Bronchial epithelial cell (primary cell): ENCODE results near the gene DPF3. TPM values are rescaled to one million over a fixed set of nuclear protein-coding genes. Genes with fewer than 3 reads are reported as not detected.

Source experiments
- DNase-seq: peaks from one replicate; pipeline ENCODE4 v3.0.0-alpha.2; 2010; ENCODE audit warnings: low read depth
- FAIRE-seq: peaks from 2 replicates; lab custom pipeline; 2011; peaks lifted over from hg19 to GRCh38; lab: Jason Lieb, UNC
- H3K27me3 ChIP-seq: 2 replicates; pipeline ENCODE4 v1.5.1; 2011; ENCODE audit warnings: low read length; ENCODE audit not compliant: control insufficient read depth, insufficient read depth
- H3K36me3 ChIP-seq: 2 replicates; pipeline ENCODE4 v1.5.1; 2011; ENCODE audit warnings: low read length; ENCODE audit not compliant: control insufficient read depth, insufficient read depth
- H3K4me3 ChIP-seq: 2 replicates; pipeline ENCODE4 v1.5.1; 2011; ENCODE audit warnings: mild to moderate bottlenecking, low read depth, low read length, control low read depth
- total RNA-seq: library from RNA; depleted of rRNA; stranded (reverse); fragments of >200 nt; gene quantifications from 2 replicates; pipeline ENCODE4 v1.2.1, GENCODE V29; 2014
- TF ChIP-seq, protein P1 (sequence below): IDR thresholded peaks from 2 replicates; pipeline ENCODE4 v1.5.1; 2011; ENCODE audit warnings: mild to moderate bottlenecking, moderate library complexity, low read length, control low read depth, inconsistent platforms; ENCODE audit not compliant: insufficient read depth, severe bottlenecking

The DPF3 gene
- total RNA-seq, 1 donor from 2014 or later: not detected

DNA sequence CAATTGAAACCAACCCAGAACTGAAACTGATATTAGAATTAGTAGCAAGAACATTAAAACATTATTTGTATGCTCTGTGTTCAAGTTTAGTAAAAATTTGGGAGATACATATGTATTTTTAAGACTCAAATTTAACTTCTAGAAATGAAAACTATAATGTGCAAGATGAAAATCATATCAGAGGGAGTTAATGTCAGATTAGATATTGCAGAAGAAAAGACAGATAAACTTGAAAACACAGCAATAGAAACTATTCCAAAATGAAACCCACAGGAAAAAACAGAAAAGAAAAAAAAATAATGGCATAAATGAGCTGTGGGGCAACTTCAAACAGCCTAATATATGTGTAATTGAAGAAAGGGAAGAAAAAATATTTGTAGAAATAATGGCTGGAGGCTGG, 134.9 kb downstream of the DPF3 start:
- H3K36me3 ChIP-seq: no peaks in the 10 kb centered on the region
- H3K4me3 ChIP-seq: no peak overlapping the region
- H3K27me3 ChIP-seq: no peaks in the 10 kb centered on the region
- TF ChIP-seq, protein P1, sequence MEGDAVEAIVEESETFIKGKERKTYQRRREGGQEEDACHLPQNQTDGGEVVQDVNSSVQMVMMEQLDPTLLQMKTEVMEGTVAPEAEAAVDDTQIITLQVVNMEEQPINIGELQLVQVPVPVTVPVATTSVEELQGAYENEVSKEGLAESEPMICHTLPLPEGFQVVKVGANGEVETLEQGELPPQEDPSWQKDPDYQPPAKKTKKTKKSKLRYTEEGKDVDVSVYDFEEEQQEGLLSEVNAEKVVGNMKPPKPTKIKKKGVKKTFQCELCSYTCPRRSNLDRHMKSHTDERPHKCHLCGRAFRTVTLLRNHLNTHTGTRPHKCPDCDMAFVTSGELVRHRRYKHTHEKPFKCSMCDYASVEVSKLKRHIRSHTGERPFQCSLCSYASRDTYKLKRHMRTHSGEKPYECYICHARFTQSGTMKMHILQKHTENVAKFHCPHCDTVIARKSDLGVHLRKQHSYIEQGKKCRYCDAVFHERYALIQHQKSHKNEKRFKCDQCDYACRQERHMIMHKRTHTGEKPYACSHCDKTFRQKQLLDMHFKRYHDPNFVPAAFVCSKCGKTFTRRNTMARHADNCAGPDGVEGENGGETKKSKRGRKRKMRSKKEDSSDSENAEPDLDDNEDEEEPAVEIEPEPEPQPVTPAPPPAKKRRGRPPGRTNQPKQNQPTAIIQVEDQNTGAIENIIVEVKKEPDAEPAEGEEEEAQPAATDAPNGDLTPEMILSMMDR: no peak
- no peak for FAIRE-seq
- no peak for DNase-seq

DNA sequence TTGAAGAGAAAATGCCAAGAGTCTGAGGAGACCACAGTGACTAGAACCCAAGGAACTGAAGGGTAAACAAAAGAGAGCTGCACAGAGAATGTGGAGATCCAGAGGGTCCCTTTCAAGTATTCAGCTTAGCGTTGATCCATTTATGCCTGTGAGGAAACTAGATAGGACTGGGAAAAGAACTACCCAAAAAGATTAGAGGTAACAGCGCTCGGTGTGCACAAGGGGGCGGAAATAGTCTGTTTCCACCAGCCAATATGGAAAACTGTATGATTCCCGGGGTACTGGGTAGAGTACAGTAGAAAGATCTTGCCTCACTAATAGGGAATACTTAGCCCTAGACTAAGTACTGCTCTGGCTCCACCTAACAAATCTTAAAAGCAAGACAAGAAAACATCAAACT, 135.5 kb downstream of the DPF3 start:
- FAIRE-seq: no peak
- Histone ChIP-seq H3K4me3 (no peak overlapping the region), H3K27me3 (no peaks in the 10 kb centered on the region), H3K36me3 (no peaks in the 10 kb centered on the region)
- DNase-seq: no peak
- TF ChIP-seq, protein P1: no peak

DNA sequence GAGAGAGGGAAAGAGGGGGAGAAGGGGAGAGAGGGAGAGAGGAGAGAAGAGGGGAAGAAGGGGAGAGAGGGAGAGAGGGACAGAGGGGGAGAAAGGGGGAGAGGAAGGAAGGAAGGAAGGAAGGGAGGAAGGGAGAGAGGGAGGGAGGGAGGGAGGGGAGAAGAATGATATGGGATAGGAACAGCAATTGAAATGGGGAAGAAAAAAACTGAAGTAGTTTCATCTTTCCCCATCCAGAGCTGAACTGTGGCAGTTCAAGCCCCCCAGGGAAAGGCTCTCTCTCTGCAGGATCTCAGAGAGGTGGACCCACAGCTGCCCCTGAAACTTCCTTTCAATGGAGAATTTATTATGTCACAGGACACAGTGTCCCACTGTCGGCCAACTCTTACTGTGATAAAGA, 136.9 kb downstream of the DPF3 start:
- FAIRE-seq (no peak), DNase-seq (no peak)
- Histone ChIP-seq H3K4me3 (no peak overlapping the region), H3K27me3 (no peaks in the 10 kb centered on the region), H3K36me3 (no peaks in the 10 kb centered on the region)
- TF ChIP-seq, protein P1: no peak

DNA sequence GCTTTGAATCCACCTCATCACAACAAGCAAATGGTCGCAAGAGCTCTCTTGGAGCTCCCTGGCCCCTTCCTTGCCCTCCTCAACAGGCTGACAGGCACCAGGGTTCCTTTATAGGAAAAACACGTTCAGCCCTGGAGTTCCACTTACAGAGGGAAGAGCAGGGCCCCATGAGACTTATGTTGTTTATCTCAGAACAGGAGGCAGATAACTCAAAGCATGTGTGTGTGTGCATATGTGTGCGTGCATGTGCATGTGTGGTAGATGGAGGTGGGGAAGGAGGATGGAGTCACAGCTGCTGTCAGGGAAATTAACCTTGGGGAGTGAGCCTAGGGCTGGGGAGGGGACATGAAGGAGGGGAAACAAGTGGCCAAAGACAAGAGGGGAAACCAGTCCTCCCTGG, 138.1 kb downstream of the DPF3 start:
- Histone ChIP-seq H3K36me3 (no peaks in the 10 kb centered on the region), H3K27me3 (no peaks in the 10 kb centered on the region), H3K4me3 (no peak overlapping the region)
- FAIRE-seq (no peak), DNase-seq (no peak)
- TF ChIP-seq, protein P1: no peak

DNA sequence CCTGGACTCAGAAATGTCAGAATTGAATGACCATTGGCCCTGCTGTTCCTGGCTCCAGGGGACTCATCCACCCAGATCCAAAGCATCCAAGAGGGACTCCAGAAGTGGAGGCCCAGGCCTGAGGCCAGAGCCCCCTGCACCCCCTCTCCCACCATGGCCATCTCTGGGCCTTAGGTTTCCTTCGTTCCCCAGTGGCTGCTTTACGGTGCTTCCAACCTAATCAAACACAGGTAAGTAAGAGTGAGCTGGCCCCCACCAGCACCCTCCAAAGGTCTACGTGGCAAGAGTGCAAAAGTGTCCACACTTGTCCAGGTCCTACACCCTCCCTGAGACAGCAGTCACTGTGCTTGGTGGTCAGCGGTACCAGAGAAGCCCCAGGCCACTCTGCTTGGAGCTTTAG, 139.0 kb downstream of the DPF3 start:
- DNase-seq: no peak
- TF ChIP-seq, protein P1: no peak
- FAIRE-seq: no peak
- Histone ChIP-seq H3K4me3 (no peak overlapping the region), H3K27me3 (no peaks in the 10 kb centered on the region), H3K36me3 (no peaks in the 10 kb centered on the region)

DNA sequence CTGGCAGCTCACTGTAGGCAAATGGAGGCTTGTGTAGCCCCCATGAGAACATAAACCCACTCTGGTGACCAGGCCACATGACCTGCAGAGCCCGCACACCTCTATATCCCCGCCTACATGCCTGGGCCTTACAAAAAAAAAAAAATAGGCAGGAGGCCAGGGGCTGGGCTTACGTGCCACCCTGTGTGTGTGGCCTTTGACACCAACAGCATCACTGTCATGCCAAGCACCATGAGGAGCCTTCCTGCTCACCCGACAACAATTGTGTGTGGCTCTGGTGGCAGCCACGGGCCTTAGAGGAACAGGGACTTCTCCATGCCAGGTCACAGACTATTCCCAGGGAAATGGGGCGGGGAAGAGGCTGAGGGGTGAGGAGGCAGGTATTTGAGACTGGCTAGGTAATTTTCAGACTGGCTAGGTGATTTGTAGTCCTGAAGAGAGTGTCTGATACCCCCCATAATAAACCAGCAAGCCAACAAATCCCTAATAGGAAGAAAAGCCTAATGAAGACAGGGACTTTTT, 140.0 kb downstream of the DPF3 start:
- Histone ChIP-seq H3K36me3 (no peaks in the 10 kb centered on the region), H3K4me3 (no peak overlapping the region), H3K27me3 (no peaks in the 10 kb centered on the region)
- TF ChIP-seq, protein P1: no peak
- DNase-seq: no peak
- no peak for FAIRE-seq
